Lower lobe of right lung (tissue), 2 donors: Measurements from ENCODE around the gene CCDC54. TPM values are rescaled to one million over a fixed set of nuclear protein-coding genes. Genes with fewer than 3 reads are reported as not detected.

Experiments used
- ATAC-seq, 2 donors: fragments of 200-7000 bp; cut with Tn5 transposase; one replicate each; pipeline ENCODE4 v1.9.1; 2020 to 2022; ENCODE audit warnings: mild to moderate bottlenecking in 2 of 2, moderate library complexity in 2 of 2
- DNase-seq: peaks from one replicate; pipeline ENCODE4 v3.0.0-alpha.2; 2020
- H3K27ac ChIP-seq: fragments of 200-600 bp; one replicate; pipeline ENCODE4 v1.8.0; 2022
- H3K27me3 ChIP-seq: fragments of 200-600 bp; one replicate; pipeline ENCODE4 v1.8.0; 2022; ENCODE audit warnings: low read depth
- H3K36me3 ChIP-seq: fragments of 200-600 bp; one replicate; pipeline ENCODE4 v1.8.0; 2022; ENCODE audit warnings: mild to moderate bottlenecking
- H3K4me1 ChIP-seq: fragments of 200-600 bp; one replicate; pipeline ENCODE4 v1.8.0; 2022
- H3K4me3 ChIP-seq: fragments of 200-600 bp; one replicate; pipeline ENCODE4 v1.8.0; 2022; ENCODE audit warnings: mild to moderate bottlenecking
- H3K9me3 ChIP-seq: fragments of 200-600 bp; one replicate; pipeline ENCODE4 v1.8.0; 2022
- CTCF ChIP-seq: fragments of 200-600 bp; IDR thresholded peaks from one replicate; pipeline ENCODE4 v1.8.0; 2022; ENCODE audit warnings: antibody characterized with exemption, mild to moderate bottlenecking
- intact Hi-C: fragments of 100-400 bp; cut with DNase I; formaldehyde crosslinking; loops from one replicate; pipeline ENCODE4 v1.11.0; 2022
- total RNA-seq: library from RNA; stranded (reverse); fragmentation: NEBNext Ultra II Directional; extraction: Animal tissue kit (Norgen Biotek cat#: 25700); gene quantifications from one replicate; pipeline ENCODE4 v1.2.1, GENCODE V29; 2021
- donor health status: DM: no; HTN: yes; CAD: no; lungs with severe emphysema.

The CCDC54 gene
- total RNA-seq, 1 donor from 2014 or later, result not detected

- no peak overlapping the region for H3K4me3 ChIP-seq
These were observed 30.7 kb upstream of the CCDC54 start for GRCh38 chr3:107346564-107346963.

GRCh38 chr3:107347751-107348150 is 29.5 kb upstream of the CCDC54 start:
- no peaks in the 10 kb centered on the region for H3K9me3 ChIP-seq
- TF ChIP-seq CTCF, result no peak
- no peaks in the 10 kb centered on the region for H3K27me3 ChIP-seq
- ATAC-seq, result no peak
- intact Hi-C loops, result no loop called here
- H3K4me1 ChIP-seq, result no peaks in the 10 kb centered on the region
- H3K4me3 ChIP-seq, result no peak overlapping the region
- DNase-seq, result no peak
- no peaks in the 10 kb centered on the region for H3K36me3 ChIP-seq
- H3K27ac ChIP-seq, result no peak overlapping the region

More at GRCh38 chr3:107346564-107346963, 30.7 kb upstream of the CCDC54 start:
- TF ChIP-seq CTCF, result no peak
- no peak for ATAC-seq
- Histone ChIP-seq H3K9me3 (no peaks in the 10 kb centered on the region), H3K4me1 (no peaks in the 10 kb centered on the region), H3K27ac (no peak overlapping the region), H3K27me3 (no peaks in the 10 kb centered on the region), H3K36me3 (no peaks in the 10 kb centered on the region)
- no peak for DNase-seq
- intact Hi-C loops, result no loop called here

GRCh38 chr3:107356706-107357105 is 20.5 kb upstream of the CCDC54 start:
- Histone ChIP-seq H3K27me3 (no peaks in the 10 kb centered on the region), H3K27ac (no peak overlapping the region), H3K4me3 (no peak overlapping the region), H3K9me3 (no peaks in the 10 kb centered on the region), H3K36me3 (no peaks in the 10 kb centered on the region), H3K4me1 (no peaks in the 10 kb centered on the region)
- ATAC-seq, result no peak
- no peak for DNase-seq
- intact Hi-C loops, result no loop called here
- no peak for TF ChIP-seq CTCF

GRCh38 chr3:107361633-107362032 is 15.6 kb upstream of the CCDC54 start:
- Histone ChIP-seq H3K36me3 (no peaks in the 10 kb centered on the region), H3K4me3 (no peak overlapping the region), H3K27ac (no peak overlapping the region), H3K27me3 (no peaks in the 10 kb centered on the region), H3K9me3 (no peaks in the 10 kb centered on the region), H3K4me1 (no peaks in the 10 kb centered on the region)
- no peak for ATAC-seq
- intact Hi-C loops, result no loop called here
- no peak for TF ChIP-seq CTCF
- DNase-seq, result no peak

GRCh38 chr3:107365051-107365450 is 12.2 kb upstream of the CCDC54 start:
- Histone ChIP-seq H3K4me3 (no peak overlapping the region), H3K27ac (no peak overlapping the region), H3K9me3 (no peaks in the 10 kb centered on the region), H3K4me1 (no peaks in the 10 kb centered on the region), H3K27me3 (no peaks in the 10 kb centered on the region), H3K36me3 (no peaks in the 10 kb centered on the region)
- intact Hi-C loops, result no loop called here
- DNase-seq (no peak), ATAC-seq (no peak)
- TF ChIP-seq CTCF, result no peak

GRCh38 chr3:107366766-107367165 is 10.5 kb upstream of the CCDC54 start:
- Histone ChIP-seq H3K27ac (no peak overlapping the region), H3K36me3 (no peaks in the 10 kb centered on the region), H3K4me3 (no peak overlapping the region), H3K4me1 (no peaks in the 10 kb centered on the region), H3K9me3 (no peaks in the 10 kb centered on the region), H3K27me3 (no peaks in the 10 kb centered on the region)
- ATAC-seq (no peak), DNase-seq (no peak)
- TF ChIP-seq CTCF, result no peak
- intact Hi-C loops, result no loop called here
